ENCODE measurements around the gene FAF1. TPM values are rescaled to one million over a fixed set of nuclear protein-coding genes. Genes with fewer than 3 reads are reported as not detected.

FAF1 gene
- total RNA-seq, 1 donor from 2014 or later = 54.3 TPM

DNA sequence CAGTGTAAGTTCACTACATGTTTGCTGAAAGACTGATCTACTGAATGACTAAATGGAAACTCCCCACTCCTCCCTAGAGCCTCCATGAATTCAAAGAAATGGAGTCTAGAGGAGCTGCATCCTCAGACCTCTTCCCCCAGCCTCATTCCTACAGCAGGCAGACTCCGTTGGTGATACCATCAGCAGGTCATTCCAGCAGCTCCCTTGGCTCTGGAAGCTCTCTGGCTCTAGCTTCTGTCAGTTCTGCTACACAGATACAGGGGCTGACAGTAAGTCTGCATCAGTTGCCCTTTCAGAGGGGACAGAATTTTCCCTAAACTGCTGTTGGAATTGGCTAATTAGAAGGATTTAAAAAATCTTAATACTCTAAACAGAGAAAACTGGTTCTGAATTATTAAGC, 505.2 kb downstream of the FAF1 start:
- Mint-ChIP-seq H3K27ac (ENCODE audit: unreplicated experiment) (no peak overlapping the region), H3K4me3 (ENCODE audit: unreplicated experiment) (no peak overlapping the region), H3K4me1 (ENCODE audit: unreplicated experiment) (no peaks in the 10 kb centered on the region), H3K9me3 (ENCODE audit: unreplicated experiment) (no peaks in the 10 kb centered on the region), H3K36me3 (ENCODE audit: low read depth, unreplicated experiment) (no peaks in the 10 kb centered on the region), H3K27me3 (ENCODE audit: unreplicated experiment) (no peaks in the 10 kb centered on the region)
- no peak for DNase-seq (ENCODE audit: low spot score)
- TF ChIP-seq, protein P1, sequence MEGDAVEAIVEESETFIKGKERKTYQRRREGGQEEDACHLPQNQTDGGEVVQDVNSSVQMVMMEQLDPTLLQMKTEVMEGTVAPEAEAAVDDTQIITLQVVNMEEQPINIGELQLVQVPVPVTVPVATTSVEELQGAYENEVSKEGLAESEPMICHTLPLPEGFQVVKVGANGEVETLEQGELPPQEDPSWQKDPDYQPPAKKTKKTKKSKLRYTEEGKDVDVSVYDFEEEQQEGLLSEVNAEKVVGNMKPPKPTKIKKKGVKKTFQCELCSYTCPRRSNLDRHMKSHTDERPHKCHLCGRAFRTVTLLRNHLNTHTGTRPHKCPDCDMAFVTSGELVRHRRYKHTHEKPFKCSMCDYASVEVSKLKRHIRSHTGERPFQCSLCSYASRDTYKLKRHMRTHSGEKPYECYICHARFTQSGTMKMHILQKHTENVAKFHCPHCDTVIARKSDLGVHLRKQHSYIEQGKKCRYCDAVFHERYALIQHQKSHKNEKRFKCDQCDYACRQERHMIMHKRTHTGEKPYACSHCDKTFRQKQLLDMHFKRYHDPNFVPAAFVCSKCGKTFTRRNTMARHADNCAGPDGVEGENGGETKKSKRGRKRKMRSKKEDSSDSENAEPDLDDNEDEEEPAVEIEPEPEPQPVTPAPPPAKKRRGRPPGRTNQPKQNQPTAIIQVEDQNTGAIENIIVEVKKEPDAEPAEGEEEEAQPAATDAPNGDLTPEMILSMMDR (IDR thresholded peaks at IDR 0.05; ENCODE audit: unreplicated experiment) = no peak

DNA sequence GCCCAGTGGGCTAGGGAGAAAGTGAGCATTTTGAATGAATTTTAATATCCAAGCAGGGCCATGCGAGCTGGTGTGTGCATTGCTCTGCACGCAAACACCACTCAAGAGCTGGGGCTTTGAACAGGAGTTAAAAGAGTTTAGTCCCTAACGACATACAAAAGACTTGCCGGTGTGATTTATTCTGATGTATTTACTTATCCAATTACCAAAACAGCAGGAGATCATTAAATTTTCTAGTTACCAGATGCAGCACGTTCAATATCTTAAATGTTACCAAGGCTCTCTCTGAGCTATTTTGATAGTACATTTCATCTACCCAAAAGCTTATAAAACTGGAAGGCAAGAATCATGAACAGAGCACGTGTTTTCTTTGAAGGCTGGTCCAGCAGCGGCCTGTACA, 506.8 kb downstream of the FAF1 start:
- no peaks in the 10 kb centered on the region for H3K36me3 Mint-ChIP-seq (ENCODE audit: low read depth, unreplicated experiment)
- peaks cover 1% of the 10 kb centered on the region for H3K27me3 Mint-ChIP-seq (ENCODE audit: unreplicated experiment)
- no peak overlapping the region for H3K4me3 Mint-ChIP-seq (ENCODE audit: unreplicated experiment)
- H3K9me3 Mint-ChIP-seq (ENCODE audit: unreplicated experiment) = no peaks in the 10 kb centered on the region
- TF ChIP-seq, protein P1 (IDR thresholded peaks at IDR 0.05; ENCODE audit: unreplicated experiment) = no peak
- H3K4me1 Mint-ChIP-seq (ENCODE audit: unreplicated experiment) = no peaks in the 10 kb centered on the region
- no peak overlapping the region for H3K27ac Mint-ChIP-seq (ENCODE audit: unreplicated experiment)
- no peak for DNase-seq (ENCODE audit: low spot score)

DNA sequence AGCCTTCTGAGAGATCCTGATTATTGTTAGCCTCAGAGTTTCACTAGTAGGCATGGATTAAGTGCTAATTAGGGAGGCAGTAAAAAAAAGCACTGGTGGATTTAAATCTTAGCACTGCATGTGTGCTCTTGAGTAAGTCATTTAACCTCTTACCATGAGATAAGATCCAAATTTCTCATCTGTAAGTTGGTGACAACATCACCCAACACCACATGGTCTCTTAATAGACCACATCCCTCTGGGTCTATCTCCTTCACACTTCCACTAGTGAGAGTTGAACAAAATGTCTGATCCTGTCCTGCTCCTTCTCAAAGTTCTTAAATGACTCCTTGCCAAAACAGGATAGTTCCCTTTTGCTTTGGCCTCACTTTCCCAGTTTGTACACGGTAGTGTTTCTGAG, 507.4 kb downstream of the FAF1 start:
- no peak overlapping the region for H3K27ac Mint-ChIP-seq (ENCODE audit: unreplicated experiment)

DNA sequence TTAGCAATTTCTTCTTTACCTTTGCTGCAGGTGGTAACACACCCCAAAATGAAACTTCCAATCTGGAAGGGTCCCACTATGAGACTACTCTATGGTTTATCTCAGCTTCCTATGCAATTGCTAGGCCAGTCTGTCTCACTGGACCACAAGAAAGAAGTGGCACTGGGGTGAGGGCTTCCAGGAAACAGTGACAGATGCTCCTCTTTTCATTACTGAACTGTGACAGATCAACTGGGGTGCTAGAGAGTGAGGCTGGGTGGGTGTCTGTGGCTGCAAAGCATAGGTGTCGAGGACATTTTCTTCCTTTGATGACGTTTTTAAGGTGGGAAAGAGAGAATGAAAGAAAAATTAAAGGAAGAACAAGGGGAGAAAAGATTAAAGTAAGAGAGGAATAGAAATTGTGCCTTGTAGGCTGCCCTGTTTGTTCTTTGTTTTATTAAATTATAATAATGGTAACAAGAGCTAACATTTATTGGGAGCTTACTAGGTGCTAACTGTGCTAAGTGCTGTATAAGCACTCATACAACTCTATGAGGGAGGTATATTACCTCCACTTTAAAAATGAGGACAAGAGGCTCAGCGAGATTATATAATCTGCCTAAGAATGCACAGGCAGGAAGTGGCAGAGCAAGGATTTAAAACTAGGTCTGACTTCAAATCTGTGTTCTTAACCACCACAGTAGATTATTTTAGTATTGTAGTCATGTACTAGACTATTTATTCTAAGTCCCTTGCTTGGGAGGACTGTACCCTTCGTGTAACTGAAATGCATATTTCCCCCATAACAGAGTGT, 509.0 kb downstream of the FAF1 start:
- Mint-ChIP-seq H3K4me3 (ENCODE audit: unreplicated experiment) (no peak overlapping the region), H3K9me3 (ENCODE audit: unreplicated experiment) (no peaks in the 10 kb centered on the region), H3K27ac (ENCODE audit: unreplicated experiment) (no peak overlapping the region)

More for the DNA sequence above, 507.4 kb downstream of the FAF1 start:
- Mint-ChIP-seq H3K4me1 (ENCODE audit: unreplicated experiment) (no peaks in the 10 kb centered on the region), H3K27me3 (ENCODE audit: unreplicated experiment) (peaks cover 2% of the 10 kb centered on the region), H3K9me3 (ENCODE audit: unreplicated experiment) (no peaks in the 10 kb centered on the region), H3K4me3 (ENCODE audit: unreplicated experiment) (no peak overlapping the region), H3K36me3 (ENCODE audit: low read depth, unreplicated experiment) (no peaks in the 10 kb centered on the region)
- TF ChIP-seq, protein P1 (IDR thresholded peaks at IDR 0.05; ENCODE audit: unreplicated experiment) = no peak
- no peak for DNase-seq (ENCODE audit: low spot score)

DNA sequence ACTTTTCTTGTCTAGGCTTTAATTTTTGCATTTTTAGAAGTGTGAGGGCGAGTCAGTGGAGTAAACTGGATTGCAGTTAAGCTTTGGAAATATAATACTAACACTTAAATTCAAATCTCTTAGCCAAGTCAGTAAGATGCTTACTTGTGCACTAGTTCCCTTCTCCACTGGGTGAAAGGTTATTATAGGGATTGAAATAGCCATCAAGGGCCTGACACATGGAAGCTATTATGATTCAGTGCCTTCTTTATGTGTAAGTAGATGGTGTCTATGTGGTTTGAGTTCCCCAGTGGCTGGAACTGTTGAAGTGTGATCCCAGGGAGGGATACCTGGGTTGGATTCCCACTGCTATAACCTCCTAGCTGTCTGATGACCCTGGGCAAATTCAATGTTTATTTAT, 512.1 kb downstream of the FAF1 start:
- TF ChIP-seq, protein P1 (IDR thresholded peaks at IDR 0.05; ENCODE audit: unreplicated experiment) = no peak
- Mint-ChIP-seq H3K4me1 (ENCODE audit: unreplicated experiment) (peaks cover 2% of the 10 kb centered on the region), H3K27me3 (ENCODE audit: unreplicated experiment) (peaks cover 2% of the 10 kb centered on the region), H3K9me3 (ENCODE audit: unreplicated experiment) (no peaks in the 10 kb centered on the region), H3K36me3 (ENCODE audit: low read depth, unreplicated experiment) (no peaks in the 10 kb centered on the region), H3K4me3 (ENCODE audit: unreplicated experiment) (no peak overlapping the region), H3K27ac (ENCODE audit: unreplicated experiment) (no peak overlapping the region)
- no peak for DNase-seq (ENCODE audit: low spot score)

More for the DNA sequence above, 509.0 kb downstream of the FAF1 start:
- H3K27me3 Mint-ChIP-seq (ENCODE audit: unreplicated experiment) = peaks cover 2% of the 10 kb centered on the region
- H3K36me3 Mint-ChIP-seq (ENCODE audit: low read depth, unreplicated experiment) = no peaks in the 10 kb centered on the region
- H3K4me1 Mint-ChIP-seq (ENCODE audit: unreplicated experiment) = no peaks in the 10 kb centered on the region
- DNase-seq (ENCODE audit: low spot score) = no peak
- TF ChIP-seq, protein P1 (IDR thresholded peaks at IDR 0.05; ENCODE audit: unreplicated experiment) = no peak

Measured in endothelial cell (in vitro differentiated cells).